HG03558 (cell line): Measurements from ENCODE around the gene TBC1D24.
"Not testable (repeated sequence)": the region's sequence is repeated elsewhere in the genome, so short reads cannot be mapped to it uniquely, and the experiment has no call there.

Experiments used
- ATAC-seq: cut with Tn5 transposase; IDR thresholded peaks from one replicate; pipeline ENCODE4 v1.9.1; 2021; ENCODE audit warnings: moderate number of reproducible peaks; ENCODE audit not compliant: unreplicated experiment; ENCODE audit errors: extremely low read depth

The TBC1D24 gene

DNA sequence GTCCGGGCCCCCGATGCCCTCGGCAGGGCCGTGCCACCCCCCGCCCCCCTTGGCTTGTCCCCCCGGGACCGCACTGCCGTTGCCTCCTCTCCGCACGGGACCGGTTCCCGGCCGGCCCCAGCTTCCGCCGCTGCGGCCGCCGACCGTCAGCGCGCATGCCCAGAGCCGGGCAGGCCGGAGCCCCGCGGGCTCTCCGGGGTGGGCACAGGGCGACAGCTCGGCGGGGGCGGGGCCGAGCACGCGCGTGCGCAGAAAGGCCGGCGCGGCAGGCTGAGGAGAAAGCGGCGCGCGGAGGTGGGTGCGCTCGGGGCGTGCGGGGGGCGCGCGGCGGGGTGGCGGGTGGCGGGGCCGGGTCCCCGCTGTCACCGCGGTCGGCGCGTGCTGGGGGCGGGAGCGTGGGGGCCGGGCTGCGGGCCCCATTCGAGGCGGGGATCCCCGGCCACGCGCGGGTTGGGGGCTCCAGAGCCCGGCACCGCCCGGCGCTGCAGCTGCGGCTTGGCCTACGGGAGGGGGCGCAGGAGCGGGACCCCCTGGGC, at the start of gene TBC1D24:
Gene TBC1D24, plus strand, starts transcription at position 251 of the 536 bp plus-strand sequence. CDS start 21,022 bp downstream, outside the sequence.
- ATAC-seq: no peak

DNA sequence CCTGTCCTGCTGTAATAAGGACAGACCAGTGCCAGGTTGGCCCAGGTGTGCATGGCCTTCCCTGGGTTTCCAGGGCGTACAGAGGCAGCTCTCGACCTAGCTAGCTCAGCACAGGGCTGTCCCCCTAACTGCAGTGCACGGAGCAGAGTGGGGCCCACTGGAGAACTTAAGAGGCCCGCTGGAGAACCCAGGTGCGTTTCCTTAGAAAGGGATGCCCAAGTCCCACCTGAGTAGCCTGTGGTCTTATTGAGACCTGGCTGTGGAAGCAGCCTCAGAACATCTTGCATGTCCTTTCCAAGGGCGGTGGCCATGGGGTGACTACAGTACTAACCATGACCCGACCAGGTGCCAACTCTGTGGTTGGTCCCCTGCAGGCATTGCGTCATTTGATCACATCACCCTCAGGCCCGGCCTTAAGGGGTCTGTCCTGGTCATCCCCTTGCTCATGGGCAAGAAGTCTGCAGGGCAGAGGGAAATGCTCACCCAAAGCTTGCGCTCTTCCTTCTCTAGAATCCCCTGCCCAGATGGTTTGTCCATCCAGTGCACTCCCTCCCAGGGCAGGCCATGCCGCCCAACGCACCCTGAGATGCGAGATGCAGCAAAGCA, 49.0 kb upstream of the TBC1D24 start:
- ATAC-seq: no peak

DNA sequence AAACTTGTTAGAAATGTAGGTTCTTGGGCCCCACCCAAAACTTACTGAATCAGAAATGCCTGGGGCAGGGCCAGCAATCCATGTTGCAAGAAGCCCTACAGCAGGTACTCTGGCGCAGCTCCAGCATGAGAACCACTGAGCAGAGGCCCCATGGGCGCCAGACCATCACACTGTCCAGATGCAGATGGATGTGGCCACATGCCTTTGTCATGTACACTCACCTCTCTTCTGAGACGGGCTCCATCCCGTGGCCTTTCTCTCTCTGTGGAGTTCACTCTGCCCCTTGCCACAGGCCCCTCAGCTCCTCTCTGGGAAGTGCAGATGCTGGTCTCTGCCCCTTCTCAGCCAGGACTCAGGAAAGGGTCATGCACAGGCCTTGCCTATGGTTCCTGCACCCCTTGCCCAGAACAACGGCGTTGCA, 48.0 kb upstream of the TBC1D24 start:
- no peak for ATAC-seq

DNA sequence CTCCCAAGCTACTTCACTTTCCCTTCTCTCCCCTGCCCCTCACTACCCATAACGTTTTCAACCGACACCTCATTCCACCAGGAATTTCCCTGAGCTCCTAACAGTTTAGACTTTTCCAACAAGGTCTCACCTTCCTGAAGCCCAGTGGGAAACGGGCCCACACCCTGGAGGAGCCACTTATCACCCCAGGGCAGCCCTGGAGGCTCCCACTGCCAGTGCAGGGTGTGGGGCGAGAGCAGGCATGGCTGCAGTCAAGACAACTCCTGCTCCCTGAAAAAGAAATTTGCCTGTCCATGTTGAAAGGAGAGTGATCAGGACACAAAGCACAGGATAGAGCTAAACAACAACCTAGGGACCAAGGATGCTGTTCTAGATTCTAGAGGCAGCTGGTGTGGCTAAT, 47.4 kb upstream of the TBC1D24 start:
- no peak for ATAC-seq

DNA sequence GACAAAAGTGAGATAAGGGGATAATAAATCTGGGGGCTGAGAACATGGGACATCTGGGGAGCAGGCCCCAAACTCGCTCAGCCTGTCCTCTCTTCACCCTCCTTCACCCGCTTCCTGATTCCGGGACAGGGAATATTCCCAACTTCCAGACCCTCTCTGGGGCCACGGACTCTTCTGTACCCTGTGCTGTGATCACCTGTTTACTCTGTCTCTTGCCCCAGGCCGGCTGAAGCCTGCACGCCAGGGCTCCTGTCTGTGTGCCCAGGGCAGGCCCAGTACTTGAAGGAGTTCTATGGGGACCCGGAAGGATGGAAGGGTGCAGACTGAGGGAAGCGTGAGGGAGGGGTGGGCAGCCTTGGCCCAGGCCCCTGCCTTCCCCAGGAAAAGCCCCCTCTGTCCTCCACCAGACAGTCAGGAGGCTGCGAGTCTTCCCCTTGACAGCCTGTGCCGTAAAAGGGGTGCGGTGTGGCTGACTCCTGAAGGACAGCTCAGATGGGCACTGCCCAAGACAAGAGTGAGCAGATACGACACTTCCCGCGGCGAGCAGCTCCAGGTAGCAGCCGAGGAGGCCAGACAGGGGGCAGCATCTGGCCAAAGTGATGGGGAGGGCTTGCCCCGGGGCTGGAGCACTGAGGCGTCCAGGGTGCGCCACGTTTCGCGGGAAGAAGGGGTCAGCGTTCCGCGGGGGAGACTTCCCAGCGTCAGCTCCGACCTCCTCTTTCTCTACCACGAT, 46.7 kb upstream of the TBC1D24 start:
- no peak for ATAC-seq

DNA sequence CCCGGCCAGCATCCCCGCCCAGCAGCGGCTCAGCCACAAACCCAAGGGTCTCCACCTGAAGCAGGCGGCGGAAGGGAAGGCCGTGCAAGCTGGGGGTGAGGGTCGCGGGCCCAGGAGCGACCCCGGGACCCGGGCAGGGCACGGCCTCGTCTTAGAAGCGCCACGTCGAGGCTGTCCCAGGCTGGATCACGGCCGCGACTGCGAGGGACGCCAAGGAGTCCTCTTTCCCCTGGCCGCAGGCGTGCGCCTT, 46.2 kb upstream of the TBC1D24 start:
- ATAC-seq: no peak

DNA sequence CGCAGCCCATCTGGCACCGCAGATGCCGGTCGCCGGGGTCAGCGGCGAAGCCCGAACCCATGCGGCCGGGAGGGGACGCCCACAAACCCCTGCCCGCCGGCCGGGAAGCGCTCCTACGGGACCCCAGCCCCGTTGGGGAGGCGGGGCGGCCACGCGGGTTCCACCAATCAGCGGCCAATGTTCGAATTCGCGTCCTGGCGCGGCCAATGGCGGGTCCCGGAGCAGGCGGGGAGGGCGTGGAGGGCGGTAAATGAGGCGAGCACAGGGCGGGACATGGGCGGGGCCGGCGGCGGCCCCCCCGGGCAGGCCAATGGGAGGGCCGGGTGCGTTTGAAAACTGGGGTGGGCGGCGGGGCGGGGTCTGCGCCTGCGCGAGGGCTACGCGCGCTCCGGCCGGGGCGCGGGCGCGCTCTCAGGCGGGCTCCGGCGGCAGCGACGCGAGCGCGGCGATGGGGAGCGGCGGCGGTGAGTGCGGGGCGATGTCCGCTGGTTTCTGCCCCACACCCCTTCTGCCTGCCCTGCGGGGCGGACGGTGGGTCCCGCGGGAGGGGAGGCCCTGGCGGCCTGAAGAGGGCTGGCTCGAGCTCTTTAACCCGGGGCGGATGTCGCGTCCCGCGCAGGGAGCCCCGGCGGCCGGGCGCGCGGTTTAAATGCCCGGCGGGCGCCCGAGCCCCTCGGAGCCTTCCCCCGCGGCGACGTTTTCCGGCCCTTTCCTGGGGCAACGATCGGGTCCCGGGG, 45.7 kb upstream of the TBC1D24 start, which contains the start of gene CCNF:
Gene CCNF, plus strand, starts transcription at position 414 of the 737 bp plus-strand sequence. Its CDS starts 35 bp downstream, at position 449.
- ATAC-seq: peak; percentile 61

DNA sequence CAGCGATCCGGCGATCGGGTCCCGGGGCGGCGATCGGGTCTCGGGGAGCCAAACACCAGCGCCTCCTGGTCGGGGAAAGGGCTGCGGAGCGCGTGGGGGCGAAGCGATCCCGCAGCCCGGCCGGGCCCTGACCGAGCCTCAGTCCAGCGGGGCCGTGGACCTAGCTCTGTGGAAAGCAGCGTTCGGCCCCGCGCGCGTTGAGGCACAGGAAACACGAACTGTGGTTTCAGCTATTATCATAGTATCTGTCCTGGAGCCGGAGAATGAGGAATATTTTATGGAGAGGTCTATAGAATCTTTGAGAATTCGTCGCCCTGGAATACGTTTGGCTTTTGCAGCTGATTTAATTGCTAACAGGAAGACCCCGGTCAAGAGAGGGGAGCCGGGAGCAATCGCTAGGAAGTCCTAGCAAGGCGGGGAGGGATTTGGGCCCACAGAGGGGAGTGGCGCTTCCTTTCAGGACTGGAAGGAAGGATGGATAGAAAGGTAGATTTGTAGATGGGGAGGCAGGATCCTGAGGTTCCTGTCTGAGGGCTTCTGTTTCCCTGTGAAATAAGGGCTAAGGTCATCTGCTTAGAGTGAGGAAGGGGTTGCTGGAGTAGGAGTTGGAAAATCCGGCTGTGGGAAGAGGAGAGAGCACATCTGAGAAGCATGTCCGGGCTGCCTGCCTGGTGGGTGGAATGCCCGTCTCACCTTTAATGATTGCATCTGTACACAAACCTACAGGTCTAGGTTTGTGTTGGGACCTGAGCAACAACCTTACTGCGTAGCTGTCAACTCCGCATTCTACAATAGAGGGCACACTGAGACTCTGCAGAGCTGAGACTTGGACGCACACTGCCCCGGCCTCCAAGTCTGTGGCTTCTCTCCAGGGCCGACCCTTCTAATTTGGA, 44.9 kb upstream of the TBC1D24 start:
- no peak for ATAC-seq

DNA sequence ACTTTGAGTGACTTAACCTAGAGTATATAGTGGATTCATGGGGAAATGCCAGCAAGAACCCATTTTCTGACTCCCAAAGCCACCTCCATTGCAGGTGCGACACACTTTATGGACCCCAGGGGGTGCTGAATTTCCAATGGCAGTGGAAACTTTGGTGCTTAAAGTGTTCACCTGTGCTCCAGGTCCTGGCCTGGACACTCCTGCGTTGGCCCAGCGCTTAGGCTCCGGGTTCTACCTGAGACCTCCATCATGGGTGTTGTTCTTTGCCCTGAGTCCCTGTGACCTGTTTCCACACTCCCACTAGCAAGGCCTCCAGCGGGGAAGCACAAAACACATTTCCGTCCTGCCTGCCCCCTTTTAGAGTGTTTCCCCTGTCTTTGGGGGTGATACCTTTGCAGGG, 42.6 kb upstream of the TBC1D24 start:
- no peak for ATAC-seq

DNA sequence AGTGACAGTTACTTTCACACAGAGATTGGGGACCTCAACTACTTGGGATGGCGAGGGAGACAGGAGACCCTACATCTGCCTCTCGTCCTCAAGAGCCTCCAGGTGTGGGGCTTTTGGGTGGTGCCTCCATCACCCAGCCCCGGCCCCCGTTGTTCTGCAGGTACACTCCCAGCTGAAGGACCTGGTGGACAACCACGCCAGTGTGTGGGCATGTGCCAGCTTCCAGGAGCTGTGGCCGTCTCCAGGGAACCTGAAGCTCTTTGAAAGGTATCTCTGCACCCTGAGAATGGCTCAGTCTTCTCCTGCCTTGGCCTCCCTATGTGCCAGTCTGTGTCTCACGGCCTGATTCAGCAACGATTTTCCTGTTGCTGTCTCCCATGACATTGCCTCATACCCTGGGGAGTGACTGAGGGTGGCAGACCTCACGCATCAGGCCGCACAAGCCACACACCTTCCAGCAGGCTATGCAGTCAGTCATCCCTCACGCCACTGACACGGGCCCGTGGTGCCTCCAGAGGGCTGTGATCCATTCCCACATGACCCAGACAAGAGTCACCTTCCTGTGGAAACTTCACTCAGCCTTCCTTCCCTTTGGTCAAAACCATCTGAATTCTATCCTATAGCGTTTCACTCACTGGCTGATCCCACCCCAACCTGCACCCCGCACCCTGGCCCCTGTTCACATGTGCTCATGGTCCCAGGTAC, 42.0 kb upstream of the TBC1D24 start:
- ATAC-seq: no peak

DNA sequence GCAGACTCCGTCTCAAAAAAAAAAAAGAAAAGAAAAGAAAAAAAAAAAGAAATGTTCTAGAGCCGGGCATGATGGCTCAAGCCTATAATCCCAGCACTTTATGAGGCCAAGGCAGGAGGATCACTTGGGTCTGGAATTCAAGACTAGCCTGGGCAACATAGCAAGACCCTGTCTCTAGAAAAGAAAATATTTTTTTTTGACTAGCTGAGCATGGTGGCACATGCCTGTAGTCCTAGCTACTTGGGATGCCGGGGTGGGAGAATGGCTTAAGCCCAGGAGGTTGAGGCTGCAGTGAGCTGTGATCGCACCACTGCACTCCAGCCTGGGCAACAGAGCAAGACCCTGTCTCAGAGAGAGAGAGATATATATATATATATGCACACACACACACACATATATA, 39.7 kb upstream of the TBC1D24 start:
- ATAC-seq: not testable (repeated sequence)

DNA sequence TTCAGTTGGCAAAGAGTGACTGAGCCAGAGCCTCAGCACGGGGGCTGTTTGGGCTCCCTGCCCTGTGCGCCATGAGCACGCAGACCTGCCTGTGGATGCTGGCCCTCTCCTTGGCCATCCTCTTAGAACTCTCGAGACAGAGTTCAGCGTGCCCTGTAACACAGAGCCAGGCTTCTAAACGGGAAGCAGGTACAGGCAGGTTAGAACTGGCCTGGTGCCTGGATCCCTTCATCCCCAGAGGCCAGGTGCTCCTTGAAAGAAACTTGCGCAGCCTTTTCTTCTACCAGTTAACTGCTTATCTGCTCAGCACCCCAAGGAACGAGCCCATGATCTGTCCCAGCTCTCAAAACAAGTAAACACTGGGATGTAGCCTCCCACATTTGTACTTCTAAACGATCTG, 38.8 kb upstream of the TBC1D24 start:
- ATAC-seq: no peak

DNA sequence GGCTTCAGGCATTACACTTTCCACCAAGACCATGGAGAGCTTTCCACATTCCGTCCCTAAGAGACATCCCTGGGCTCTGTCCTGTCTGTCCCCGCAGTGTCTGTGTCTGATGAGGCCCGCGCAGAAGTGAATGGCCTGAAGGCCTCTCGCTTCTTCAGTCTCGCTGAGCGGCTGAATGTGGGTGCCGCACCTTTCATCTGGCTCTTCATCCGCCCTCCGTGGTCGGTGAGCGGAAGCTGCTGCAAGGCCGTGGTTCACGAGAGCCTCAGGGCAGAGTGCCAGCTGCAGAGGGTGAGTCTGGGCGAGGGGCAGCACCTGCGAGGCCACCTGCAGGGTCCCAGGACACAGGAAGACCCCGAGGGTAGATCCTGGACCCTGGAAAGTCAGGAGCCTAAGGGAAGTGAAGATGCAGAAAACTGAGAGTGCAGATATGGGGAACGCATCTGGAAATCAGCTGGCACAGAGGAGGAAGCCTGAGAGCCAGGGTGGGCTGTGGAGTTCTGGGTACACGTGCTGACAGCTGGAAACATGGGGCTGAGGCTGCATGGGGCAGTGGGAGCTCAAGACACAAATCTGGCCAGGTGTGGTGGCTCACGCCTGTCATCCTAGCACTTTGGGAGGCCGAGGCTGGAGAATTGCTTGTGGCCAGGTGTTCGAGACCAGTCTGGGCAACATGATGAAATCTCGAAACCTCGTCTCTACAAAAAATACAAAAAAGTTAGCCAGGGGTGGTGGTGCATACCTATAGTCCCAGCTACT, 37.7 kb upstream of the TBC1D24 start:
- no peak for ATAC-seq

DNA sequence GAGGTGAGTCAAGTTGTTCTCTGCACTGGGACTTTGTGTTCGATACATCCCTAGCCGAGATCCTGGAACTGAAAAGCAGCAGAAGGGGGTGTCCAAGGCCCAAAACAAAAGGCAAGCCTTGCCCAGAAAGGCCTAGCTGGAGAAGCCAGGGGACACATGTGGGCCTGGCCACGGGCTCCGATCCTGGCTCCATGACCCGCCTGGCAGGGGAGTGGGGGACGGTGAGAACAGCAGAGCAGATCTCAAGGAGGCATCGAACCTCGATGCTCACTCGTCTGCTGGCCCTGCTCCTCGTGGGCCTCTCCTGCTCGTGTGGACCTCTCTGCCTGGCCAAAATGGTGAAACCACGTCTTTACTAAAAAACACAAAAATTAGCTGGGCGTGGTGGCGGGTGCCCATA, 36.8 kb upstream of the TBC1D24 start:
- no peak for ATAC-seq

DNA sequence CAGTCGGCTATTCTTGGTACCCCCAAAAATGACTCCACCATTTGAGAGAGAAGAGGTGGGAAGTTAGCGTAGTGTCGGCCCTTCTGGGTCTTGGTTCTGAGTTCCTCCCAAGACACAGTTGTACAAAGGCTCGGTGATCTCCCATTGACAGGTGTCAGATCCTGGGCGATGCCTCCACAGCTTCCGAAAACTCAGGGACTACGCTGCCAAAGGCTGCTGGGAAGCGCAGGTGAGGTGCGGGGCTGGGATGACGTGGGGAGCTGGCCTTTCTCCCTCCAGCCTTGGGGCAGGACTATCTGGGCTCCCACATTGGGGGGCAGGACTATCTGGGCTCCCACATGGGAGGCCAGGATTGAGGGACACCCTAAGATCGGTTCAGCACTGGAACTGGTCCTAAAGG, 35.3 kb upstream of the TBC1D24 start:
- no peak for ATAC-seq

DNA sequence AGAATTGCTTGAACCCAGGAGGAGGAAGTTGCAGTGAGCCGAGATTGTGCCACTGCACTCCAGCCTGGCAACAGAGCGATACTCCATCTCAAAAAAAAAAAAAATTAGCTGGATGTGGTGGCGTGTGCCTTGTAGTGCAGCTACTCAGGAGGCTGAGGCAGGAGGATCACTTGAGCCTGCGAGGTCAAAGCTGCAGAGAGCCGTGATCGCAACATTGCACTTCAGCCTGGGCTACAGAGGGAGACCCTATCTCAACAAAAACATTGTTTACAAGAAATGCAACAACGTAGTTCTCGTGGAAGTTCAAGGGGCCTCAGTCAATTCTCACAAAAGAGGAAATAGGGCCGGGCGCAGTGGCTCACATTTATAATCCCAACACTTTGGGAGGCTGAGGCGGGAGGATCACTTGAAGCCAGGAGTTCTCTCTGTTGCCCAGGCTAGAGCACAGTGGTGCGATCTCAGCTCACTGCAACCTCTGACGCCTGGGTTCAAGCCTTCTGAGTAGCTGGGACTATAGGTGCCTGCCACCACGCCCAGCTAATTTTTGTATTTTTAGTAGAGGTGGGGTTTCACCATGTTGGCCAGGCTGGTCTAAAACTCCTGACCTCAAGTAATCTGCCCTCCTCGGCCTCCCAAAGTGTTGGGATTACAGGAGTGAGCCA, 33.7 kb upstream of the TBC1D24 start:
- ATAC-seq: not testable (repeated sequence)

DNA sequence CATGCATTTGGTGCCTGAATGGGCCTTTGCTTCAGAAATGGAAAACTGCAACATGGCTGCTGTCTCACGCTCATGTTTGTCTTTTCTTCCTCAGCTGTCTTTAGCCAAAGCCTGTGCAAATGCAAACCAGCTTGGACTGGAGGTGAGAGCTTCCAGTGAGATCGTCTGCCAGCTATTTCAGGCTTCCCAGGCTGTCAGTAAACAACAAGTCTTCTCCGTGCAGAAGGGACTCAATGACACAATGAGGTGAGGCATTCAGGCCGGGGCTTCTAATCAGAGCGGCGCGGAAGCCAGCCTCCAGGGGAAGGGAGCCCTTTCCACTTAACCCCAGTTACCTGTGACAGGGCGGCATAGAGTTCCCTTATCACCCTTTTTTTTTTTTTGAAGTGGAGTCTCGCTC, 31.4 kb upstream of the TBC1D24 start:
- ATAC-seq: no peak

DNA sequence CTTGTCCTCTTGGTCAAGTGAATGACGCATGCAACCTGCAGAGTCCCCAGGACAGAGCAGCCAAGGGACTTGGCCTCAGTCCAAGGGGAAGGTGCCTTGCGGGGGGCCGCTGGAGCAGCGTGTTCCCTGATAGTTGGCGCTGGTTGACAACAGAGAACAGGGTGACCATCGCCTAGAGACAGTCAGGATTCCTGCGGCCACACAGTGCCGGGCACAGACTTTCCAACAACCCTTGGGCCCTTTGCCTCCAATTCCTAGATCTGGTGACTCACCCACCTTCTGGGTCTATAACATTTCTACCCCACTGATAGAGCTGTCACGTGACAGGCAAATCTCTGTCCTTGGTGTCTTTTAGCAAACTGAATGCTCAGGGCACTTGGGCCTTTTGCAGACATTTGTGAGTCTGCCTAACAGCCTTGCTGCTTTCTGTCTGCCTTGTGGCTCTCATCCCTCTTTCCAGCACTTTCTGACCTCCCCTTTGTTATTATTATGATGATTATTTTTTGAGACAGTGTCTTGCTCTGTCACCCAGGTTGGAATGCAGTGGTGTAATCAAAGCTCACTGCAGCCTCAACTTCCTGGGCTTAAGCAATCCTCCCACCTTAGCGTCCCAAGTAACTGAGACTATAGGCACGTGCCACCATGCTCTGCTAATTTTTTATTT, 26.9 kb upstream of the TBC1D24 start:
- no peak for ATAC-seq
